Smooth muscle cell (in vitro differentiated cells): Measurements from ENCODE around the gene CYS1. TPM values are rescaled to one million over a fixed set of nuclear protein-coding genes. Genes with fewer than 3 reads are reported as not detected.

Source experiments
- DNase-seq: peaks from one replicate; lab custom pipeline; 2025; ENCODE audit not compliant: unreplicated experiment; lab: John Stamatoyannopoulos, UW
- H2AFZ ChIP-seq: fragments of 200-600 bp; sonication (generic); 2 replicates; pipeline ENCODE4 v1.6.0; 2016; ENCODE audit warnings: antibody characterized with exemption, low read depth, mild to moderate bottlenecking
- H3F3A ChIP-seq: fragments of 200-600 bp; sonication (generic); 2 replicates; pipeline ENCODE4 v1.6.0; 2017; ENCODE audit warnings: antibody characterized with exemption, low read depth
- H3K27ac ChIP-seq: fragments of 200-600 bp; sonication (generic); 2 replicates; pipeline ENCODE4 v1.5.1; 2016; ENCODE audit warnings: low read depth, mild to moderate bottlenecking
- H3K27me3 ChIP-seq: fragments of 200-600 bp; sonication (generic); 2 replicates; pipeline ENCODE4 v1.6.1; 2016; ENCODE audit warnings: low read depth, mild to moderate bottlenecking
- H3K36me3 ChIP-seq: fragments of 200-600 bp; sonication (generic); 2 replicates; pipeline ENCODE4 v1.5.1; 2016; ENCODE audit warnings: low read depth
- H3K4me1 ChIP-seq: fragments of 200-600 bp; sonication (generic); 2 replicates; pipeline ENCODE4 v1.5.1; 2016; ENCODE audit warnings: low read depth
- H3K4me2 ChIP-seq: fragments of 200-600 bp; sonication (generic); 2 replicates; pipeline ENCODE4 v1.6.0; 2016; ENCODE audit warnings: mild to moderate bottlenecking
- H3K4me3 ChIP-seq: fragments of 200-600 bp; sonication (generic); 2 replicates; pipeline ENCODE4 v1.5.1; 2016; ENCODE audit warnings: mild to moderate bottlenecking
- H3K79me2 ChIP-seq: fragments of 200-600 bp; sonication (generic); 2 replicates; pipeline ENCODE4 v1.6.0; 2016; ENCODE audit warnings: low read depth, mild to moderate bottlenecking
- H3K9ac ChIP-seq: fragments of 200-600 bp; sonication (generic); 2 replicates; pipeline ENCODE4 v1.6.0; 2016; ENCODE audit warnings: low read depth
- H3K9me3 ChIP-seq: fragments of 200-600 bp; sonication (generic); replicated peaks from 2 replicates; pipeline ENCODE4 v1.5.1; 2016; ENCODE audit warnings: low read depth
- H4K20me1 ChIP-seq: fragments of 200-600 bp; sonication (generic); 2 replicates; pipeline ENCODE4 v1.6.0; 2016; ENCODE audit warnings: low read depth
- CTCF ChIP-seq: fragments of 200-600 bp; sonication (generic); IDR thresholded peaks from 2 replicates; pipeline ENCODE4 v1.5.1; 2017; ENCODE audit warnings: borderline replicate concordance, mild to moderate bottlenecking, antibody characterized with exemption; ENCODE audit not compliant: insufficient read depth, poor library complexity, severe bottlenecking
- WGBS: methylation state at CpG from one replicate; pipeline ENCODE4 v1.1.7; 2016; ENCODE audit warnings: low lambda C conversion rate; 5-methylcytosine and 5-hydroxymethylcytosine counted together
- polyA plus RNA-seq: library from polyadenylated mRNA; unstranded; fragments of >200 nt; fragmentation: Nextera tagmentation; extraction: Ambion mirVana; gene quantifications from 2 replicates; pipeline ENCODE4 v1.2.1, GENCODE V29; 2016
- total RNA-seq: library from RNA; depleted of rRNA; stranded (reverse); fragments of >200 nt; gene quantifications from 2 replicates; pipeline ENCODE4 v1.2.3, GENCODE V29; 2014

Gene CYS1
- total and polyA plus RNA-seq, 2 experiments from 2014 or later: 3.9 to 11.5 TPM

GRCh38 chr2:10057231-10058107 lies 22.7 kb downstream of the CYS1 start:
- Histone ChIP-seq H3K4me2 (peak overlapping the region; percentile 89), H3K9me3 (no peaks in the 10 kb centered on the region), H3K4me3 (peak overlapping the region; percentile 51), H3F3A (peaks cover 11% of the 10 kb centered on the region), H3K4me1 (peaks cover 12% of the 10 kb centered on the region), H3K79me2 (no peaks in the 10 kb centered on the region), H3K9ac (peak overlapping the region; percentile 50), H4K20me1 (no peaks in the 10 kb centered on the region), H3K27ac (peak overlapping the region; percentile 91), H3K36me3 (peaks cover 4% of the 10 kb centered on the region), H2AFZ (peak overlapping the region; percentile 88), H3K27me3 (no peaks in the 10 kb centered on the region)
- DNase-seq: peak; percentile 45
- TF ChIP-seq CTCF: no peak
- WGBS: 7% methylated on average over 26 of the region's 28 CpGs

DNA sequence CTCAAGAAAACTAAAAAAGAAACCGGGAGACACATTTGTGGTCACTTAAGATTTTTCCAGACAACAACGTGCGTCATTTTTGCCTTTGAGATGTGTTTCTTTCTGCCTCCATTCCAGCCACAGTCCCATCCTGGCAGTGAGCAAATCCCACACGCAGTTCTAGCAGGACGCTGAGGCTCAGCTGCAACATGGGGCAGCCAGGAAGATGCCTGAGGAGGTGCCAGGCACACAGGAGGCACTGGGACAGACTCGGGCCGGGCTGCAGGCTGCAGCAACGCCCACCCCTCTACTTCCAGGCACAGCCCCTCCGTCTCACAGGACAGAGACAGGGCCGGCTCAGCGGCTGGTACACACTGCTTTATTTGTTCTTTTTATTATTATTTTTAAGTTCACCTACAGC lies 23.8 kb downstream of the CYS1 start:
- TF ChIP-seq CTCF: no peak
- Histone ChIP-seq H3F3A (peaks cover 11% of the 10 kb centered on the region), H3K4me2 (peak overlapping the region; percentile 89), H3K27me3 (no peaks in the 10 kb centered on the region), H3K36me3 (peaks cover 6% of the 10 kb centered on the region), H4K20me1 (no peaks in the 10 kb centered on the region), H2AFZ (peak overlapping the region; percentile 88), H3K4me1 (peaks cover 12% of the 10 kb centered on the region), H3K9ac (no peak overlapping the region), H3K27ac (peak overlapping the region; percentile 91), H3K79me2 (no peaks in the 10 kb centered on the region), H3K9me3 (no peaks in the 10 kb centered on the region), H3K4me3 (peak overlapping the region; percentile 51)
- no peak for DNase-seq
- 42% methylated on average over 11 of the region's 11 CpGs for WGBS

GRCh38 chr2:10054976-10055375 lies 25.2 kb downstream of the CYS1 start:
- DNase-seq: no peak
- Histone ChIP-seq H3K27me3 (no peaks in the 10 kb centered on the region), H3K9me3 (no peaks in the 10 kb centered on the region), H3K79me2 (peaks cover 4% of the 10 kb centered on the region), H3K27ac (no peak overlapping the region), H3K36me3 (peaks cover 6% of the 10 kb centered on the region), H3K9ac (no peak overlapping the region), H4K20me1 (no peaks in the 10 kb centered on the region), H2AFZ (no peak overlapping the region), H3K4me2 (no peak overlapping the region), H3K4me3 (no peak overlapping the region), H3K4me1 (peaks cover 12% of the 10 kb centered on the region), H3F3A (peaks cover 11% of the 10 kb centered on the region)
- TF ChIP-seq CTCF: no peak
- 90% methylated on average over 7 of the region's 7 CpGs for WGBS

DNA sequence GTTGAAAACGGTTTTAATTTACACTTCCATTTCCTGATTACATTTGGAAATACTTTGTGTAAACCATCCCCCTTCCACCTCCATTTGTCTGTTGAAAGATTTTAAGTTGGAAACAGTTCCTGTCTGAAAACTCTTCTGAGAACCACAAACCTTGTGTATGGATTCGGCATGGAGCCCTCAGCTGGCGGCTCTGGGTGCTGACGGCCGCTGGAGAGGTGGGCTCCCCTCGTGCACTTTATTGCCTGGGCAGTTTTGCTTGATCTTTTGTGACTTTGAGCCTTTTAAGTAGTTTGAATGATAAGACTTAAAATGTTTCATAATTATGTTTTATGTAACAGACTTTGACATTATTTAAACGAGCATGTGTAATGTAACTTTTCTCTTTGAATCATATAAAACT lies 25.8 kb downstream of the CYS1 start:
- Histone ChIP-seq H2AFZ (no peak overlapping the region), H3K9ac (no peak overlapping the region), H3K27ac (no peak overlapping the region), H3K4me2 (no peak overlapping the region), H3K36me3 (peaks cover 6% of the 10 kb centered on the region), H3K4me1 (peaks cover 12% of the 10 kb centered on the region), H3K27me3 (no peaks in the 10 kb centered on the region), H3K4me3 (no peak overlapping the region), H3F3A (peaks cover 11% of the 10 kb centered on the region), H3K9me3 (no peaks in the 10 kb centered on the region), H3K79me2 (peaks cover 8% of the 10 kb centered on the region), H4K20me1 (peaks cover under 1% of the 10 kb centered on the region)
- no peak for TF ChIP-seq CTCF
- WGBS: 81% methylated on average over 7 of the region's 7 CpGs
- no peak for DNase-seq
